Gastroesophageal sphincter (tissue), 3 donors: ENCODE measurements around the gene COL15A1.

Experiments
- EP300 ChIP-seq: sonication (generic); formaldehyde crosslinking; IDR thresholded peaks from one replicate; pipeline ENCODE4 v1.6.1; 2017; ENCODE audit warnings: antibody characterized with exemption, mild to moderate bottlenecking
- POLR2A ChIP-seq, 2 donors: fragments of 450-650 bp; IDR thresholded peaks; one replicate each; pipeline ENCODE4 v1.6.1; 2017; ENCODE audit warnings: antibody characterized with exemption in 2 of 2, mild to moderate bottlenecking in 2 of 2, moderate library complexity in 1 of 2
- POLR2AphosphoS5 ChIP-seq: sonication (generic); formaldehyde crosslinking; IDR thresholded peaks from one replicate; pipeline ENCODE4 v1.6.1; 2017; ENCODE audit warnings: antibody characterized with exemption
- TF ChIP-seq, protein P1 (sequence below), 4 experiments: fragments of 200-600 bp in 2 of 4; fragments of 450-650 bp in 2 of 4; sonication (generic) in 1 of 4; IDR thresholded peaks; one replicate each; pipeline ENCODE4 v1.5.1; 2017 to 2019; ENCODE audit warnings: antibody characterized with exemption in 4 of 4, mild to moderate bottlenecking in 2 of 4, moderate library complexity in 2 of 4

DNA sequence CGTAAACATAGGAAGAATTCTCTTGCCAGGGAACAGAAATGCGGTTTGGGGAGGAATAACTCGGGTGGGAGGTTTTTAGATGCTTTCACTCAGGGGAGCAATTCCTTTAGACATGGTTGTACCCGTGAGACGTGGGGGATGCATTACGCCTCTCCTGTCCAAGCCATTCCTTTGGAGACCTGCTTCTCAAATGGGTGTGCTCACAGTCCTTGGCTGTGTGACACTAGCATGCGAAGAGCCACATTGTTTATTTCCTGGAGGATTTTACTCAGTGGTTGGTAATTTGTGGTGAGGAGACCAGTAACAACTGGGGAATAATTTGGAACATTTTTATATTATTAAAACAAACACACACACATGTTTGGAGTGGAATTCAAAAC, 18.5 kb downstream of the COL15A1 start:
- TF ChIP-seq, protein P1, sequence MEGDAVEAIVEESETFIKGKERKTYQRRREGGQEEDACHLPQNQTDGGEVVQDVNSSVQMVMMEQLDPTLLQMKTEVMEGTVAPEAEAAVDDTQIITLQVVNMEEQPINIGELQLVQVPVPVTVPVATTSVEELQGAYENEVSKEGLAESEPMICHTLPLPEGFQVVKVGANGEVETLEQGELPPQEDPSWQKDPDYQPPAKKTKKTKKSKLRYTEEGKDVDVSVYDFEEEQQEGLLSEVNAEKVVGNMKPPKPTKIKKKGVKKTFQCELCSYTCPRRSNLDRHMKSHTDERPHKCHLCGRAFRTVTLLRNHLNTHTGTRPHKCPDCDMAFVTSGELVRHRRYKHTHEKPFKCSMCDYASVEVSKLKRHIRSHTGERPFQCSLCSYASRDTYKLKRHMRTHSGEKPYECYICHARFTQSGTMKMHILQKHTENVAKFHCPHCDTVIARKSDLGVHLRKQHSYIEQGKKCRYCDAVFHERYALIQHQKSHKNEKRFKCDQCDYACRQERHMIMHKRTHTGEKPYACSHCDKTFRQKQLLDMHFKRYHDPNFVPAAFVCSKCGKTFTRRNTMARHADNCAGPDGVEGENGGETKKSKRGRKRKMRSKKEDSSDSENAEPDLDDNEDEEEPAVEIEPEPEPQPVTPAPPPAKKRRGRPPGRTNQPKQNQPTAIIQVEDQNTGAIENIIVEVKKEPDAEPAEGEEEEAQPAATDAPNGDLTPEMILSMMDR (IDR thresholded peaks at IDR 0.05): no peak
- TF ChIP-seq POLR2AphosphoS5 (no peak), POLR2A (IDR thresholded peaks at IDR 0.05) (no peak), EP300 (no peak)
